Measurements from ENCODE around the gene ESYT2. TPM values are rescaled to one million over a fixed set of nuclear protein-coding genes. Genes with fewer than 3 reads are reported as not detected.

The ESYT2 gene
- total RNA-seq, 1 experiment from 2014 or later = 59.4 TPM

DNA sequence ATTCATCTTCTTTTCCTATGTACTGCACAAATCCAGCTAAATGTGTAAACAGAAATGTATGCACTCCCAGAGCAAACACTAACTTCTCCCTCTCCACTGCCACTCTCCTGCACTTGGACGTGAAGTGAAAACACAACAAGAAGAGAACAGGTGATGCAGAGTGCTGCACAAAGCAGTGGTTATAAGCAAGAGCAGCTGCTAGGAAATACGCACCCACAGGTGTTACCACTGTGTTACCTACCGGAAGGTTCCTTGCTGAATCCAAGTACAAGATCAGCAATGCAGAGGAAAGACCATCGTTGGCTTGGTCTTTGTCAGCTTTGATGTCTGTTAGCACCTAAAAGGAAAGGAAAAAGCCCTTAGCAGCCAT is 70.1 kb downstream of the ESYT2 start:
- H3K9me3 Mint-ChIP-seq (ENCODE audit: unreplicated experiment) = no peaks in the 10 kb centered on the region
- intact Hi-C loops (cut with micrococcal nuclease; ENCODE audit: unreplicated experiment) = no loop called here
- ChIA-PET CTCF (no interaction called here), POLR2A (no interaction called here)
- no peak overlapping the region for H3K4me3 Mint-ChIP-seq (ENCODE audit: unreplicated experiment)
- H3K36me3 ChIP-seq (ENCODE audit: control insufficient read depth, insufficient read depth, low read length) = no peaks in the 10 kb centered on the region; the same call in none of the 2 replicates
- no peaks in the 10 kb centered on the region for H3K27me3 ChIP-seq (replicated peaks; ENCODE audit: control insufficient read depth, insufficient read depth, low read length)
- no peak overlapping the region for H3K4me3 ChIP-seq (ENCODE audit: low read depth, low read length)
- no TSS peak for BruUV-seq (replicated peaks)
- DNase-seq = no peak
- H3K36me3 Mint-ChIP-seq (ENCODE audit: insufficient read depth, unreplicated experiment) = peaks cover 66% of the 10 kb centered on the region
- H3K4me1 ChIP-seq = no peaks in the 10 kb centered on the region
- no peaks in the 10 kb centered on the region for H3K9me3 ChIP-seq
- TF ChIP-seq, protein P1, sequence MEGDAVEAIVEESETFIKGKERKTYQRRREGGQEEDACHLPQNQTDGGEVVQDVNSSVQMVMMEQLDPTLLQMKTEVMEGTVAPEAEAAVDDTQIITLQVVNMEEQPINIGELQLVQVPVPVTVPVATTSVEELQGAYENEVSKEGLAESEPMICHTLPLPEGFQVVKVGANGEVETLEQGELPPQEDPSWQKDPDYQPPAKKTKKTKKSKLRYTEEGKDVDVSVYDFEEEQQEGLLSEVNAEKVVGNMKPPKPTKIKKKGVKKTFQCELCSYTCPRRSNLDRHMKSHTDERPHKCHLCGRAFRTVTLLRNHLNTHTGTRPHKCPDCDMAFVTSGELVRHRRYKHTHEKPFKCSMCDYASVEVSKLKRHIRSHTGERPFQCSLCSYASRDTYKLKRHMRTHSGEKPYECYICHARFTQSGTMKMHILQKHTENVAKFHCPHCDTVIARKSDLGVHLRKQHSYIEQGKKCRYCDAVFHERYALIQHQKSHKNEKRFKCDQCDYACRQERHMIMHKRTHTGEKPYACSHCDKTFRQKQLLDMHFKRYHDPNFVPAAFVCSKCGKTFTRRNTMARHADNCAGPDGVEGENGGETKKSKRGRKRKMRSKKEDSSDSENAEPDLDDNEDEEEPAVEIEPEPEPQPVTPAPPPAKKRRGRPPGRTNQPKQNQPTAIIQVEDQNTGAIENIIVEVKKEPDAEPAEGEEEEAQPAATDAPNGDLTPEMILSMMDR (IDR thresholded peaks at IDR 0.05; ENCODE audit: insufficient read depth in 1 of 2, low read depth in 1 of 2, low read length in 1 of 2, severe bottlenecking in 1 of 2, unreplicated experiment in 1 of 2) = no peak
- H3K27ac Mint-ChIP-seq (ENCODE audit: unreplicated experiment) = no peak overlapping the region
- H3K27me3 Mint-ChIP-seq (ENCODE audit: insufficient read depth, unreplicated experiment) = no peaks in the 10 kb centered on the region
- H3K4me1 Mint-ChIP-seq (ENCODE audit: low read depth, unreplicated experiment) = no peaks in the 10 kb centered on the region

DNA sequence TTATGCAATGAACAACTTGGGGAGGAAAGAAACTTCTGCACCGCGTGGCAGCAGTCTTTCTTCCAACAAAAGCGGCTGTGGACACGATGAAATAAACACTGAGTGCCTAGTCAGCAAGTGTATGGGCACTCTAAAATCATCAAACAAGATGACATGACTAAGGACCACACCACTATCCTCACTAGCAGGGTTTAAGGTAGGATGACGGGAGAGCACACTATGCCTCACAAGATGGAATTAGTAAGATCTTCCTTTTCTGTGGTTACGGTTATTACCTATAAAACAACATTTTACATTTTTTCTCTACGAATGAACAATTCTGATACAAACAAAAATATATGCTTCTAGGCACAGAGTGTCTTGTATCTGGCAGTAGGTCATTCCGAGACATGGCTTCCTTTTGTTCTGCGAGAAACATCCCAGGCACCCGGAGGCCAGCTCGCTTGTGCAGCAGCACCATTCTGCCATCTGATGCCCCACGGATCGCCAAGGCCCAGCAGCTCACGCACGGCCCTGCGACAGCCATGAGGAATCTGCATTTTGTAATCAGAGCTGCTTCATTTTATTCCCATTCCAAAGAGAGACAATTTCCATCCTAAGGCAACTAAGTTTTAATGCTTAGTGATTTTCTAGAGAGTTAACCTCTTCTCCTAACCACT is 70.6 kb downstream of the ESYT2 start:
- Histone ChIP-seq H3K36me3 (ENCODE audit: control insufficient read depth, insufficient read depth, low read length) (no peaks in the 10 kb centered on the region; the same call in none of the 2 replicates), H3K4me3 (ENCODE audit: low read depth, low read length) (no peak overlapping the region), H3K4me1 (no peaks in the 10 kb centered on the region), H3K27me3 (replicated peaks; ENCODE audit: control insufficient read depth, insufficient read depth, low read length) (no peaks in the 10 kb centered on the region), H3K9me3 (no peaks in the 10 kb centered on the region)
- Mint-ChIP-seq H3K4me1 (ENCODE audit: low read depth, unreplicated experiment) (no peaks in the 10 kb centered on the region), H3K4me3 (ENCODE audit: unreplicated experiment) (no peak overlapping the region), H3K27ac (ENCODE audit: unreplicated experiment) (no peak overlapping the region), H3K9me3 (ENCODE audit: unreplicated experiment) (no peaks in the 10 kb centered on the region), H3K27me3 (ENCODE audit: insufficient read depth, unreplicated experiment) (no peaks in the 10 kb centered on the region), H3K36me3 (ENCODE audit: insufficient read depth, unreplicated experiment) (peaks cover 67% of the 10 kb centered on the region)
- CTCF ChIA-PET = no interaction called here
- no TSS peak for BruUV-seq (replicated peaks)
- no peak for DNase-seq
- intact Hi-C loops (cut with micrococcal nuclease; ENCODE audit: unreplicated experiment) = no loop called here
- POLR2A ChIA-PET = no interaction called here
- TF ChIP-seq, protein P1 (IDR thresholded peaks at IDR 0.05; ENCODE audit: insufficient read depth in 1 of 2, low read depth in 1 of 2, low read length in 1 of 2, severe bottlenecking in 1 of 2, unreplicated experiment in 1 of 2) = no peak

DNA sequence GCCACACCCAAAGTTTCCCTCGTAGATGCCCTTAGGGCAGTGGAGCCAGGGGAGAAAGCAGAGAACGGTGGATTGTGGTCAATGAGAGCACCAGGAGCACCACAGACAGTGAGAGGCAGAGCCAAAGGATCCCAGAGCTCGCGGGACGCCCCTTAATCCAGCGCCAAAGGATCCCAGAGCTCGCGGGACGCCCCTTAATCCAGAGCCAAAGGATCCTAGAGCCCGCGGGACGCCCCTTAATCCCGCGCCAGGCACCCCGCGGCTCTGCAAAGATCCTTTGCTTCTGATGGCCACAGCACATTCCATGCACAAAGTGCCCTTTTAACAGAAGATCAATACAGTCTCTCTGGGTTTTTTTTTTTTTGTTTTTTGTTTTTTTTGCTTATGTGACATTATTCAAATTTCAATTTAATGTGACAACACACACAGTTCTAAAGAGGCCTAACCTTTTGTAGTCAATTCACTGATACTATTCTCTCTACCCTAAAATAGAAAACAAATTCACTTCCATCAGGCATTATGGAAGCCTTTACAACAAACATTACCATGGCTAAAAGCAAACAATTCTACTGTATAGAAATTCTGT is 71.8 kb downstream of the ESYT2 start:
- no peaks in the 10 kb centered on the region for H3K27me3 ChIP-seq (replicated peaks; ENCODE audit: control insufficient read depth, insufficient read depth, low read length)
- intact Hi-C loops (cut with micrococcal nuclease; ENCODE audit: unreplicated experiment) = no loop called here
- H3K27me3 Mint-ChIP-seq (ENCODE audit: insufficient read depth, unreplicated experiment) = no peaks in the 10 kb centered on the region
- H3K4me1 ChIP-seq = no peaks in the 10 kb centered on the region
- no TSS peak for BruUV-seq (replicated peaks)
- H3K36me3 Mint-ChIP-seq (ENCODE audit: insufficient read depth, unreplicated experiment) = peaks cover 77% of the 10 kb centered on the region
- ChIA-PET CTCF (no interaction called here), POLR2A (no interaction called here)
- H3K4me3 Mint-ChIP-seq (ENCODE audit: unreplicated experiment) = no peak overlapping the region
- no peaks in the 10 kb centered on the region for H3K9me3 Mint-ChIP-seq (ENCODE audit: unreplicated experiment)
- no peak overlapping the region for H3K27ac Mint-ChIP-seq (ENCODE audit: unreplicated experiment)
- H3K4me1 Mint-ChIP-seq (ENCODE audit: low read depth, unreplicated experiment) = no peaks in the 10 kb centered on the region
- TF ChIP-seq, protein P1 (IDR thresholded peaks at IDR 0.05; ENCODE audit: insufficient read depth in 1 of 2, low read depth in 1 of 2, low read length in 1 of 2, severe bottlenecking in 1 of 2, unreplicated experiment in 1 of 2) = no peak
- DNase-seq = no peak
- H3K36me3 ChIP-seq (ENCODE audit: control insufficient read depth, insufficient read depth, low read length) = no peaks in the 10 kb centered on the region; the same call in none of the 2 replicates
- no peak overlapping the region for H3K4me3 ChIP-seq (ENCODE audit: low read depth, low read length)
- no peaks in the 10 kb centered on the region for H3K9me3 ChIP-seq

Measured in Caco-2 (cell line).